ENCODE results near the gene ZDHHC17. TPM values are rescaled to one million over a fixed set of nuclear protein-coding genes. Genes with fewer than 3 reads are reported as not detected.

Gene ZDHHC17
- total RNA-seq, 1 donor from 2014 or later: 69.2 TPM

- peak overlapping the region; percentile 21 for H3K27ac Mint-ChIP-seq
- no peaks in the 10 kb centered on the region for H3K9me3 Mint-ChIP-seq (ENCODE audit: low read depth)
- DNase-seq (ENCODE audit: low spot score, unreplicated experiment): no peak
- peaks cover 13% of the 10 kb centered on the region for H3K36me3 Mint-ChIP-seq (ENCODE audit: insufficient read depth)
- H3K4me1 Mint-ChIP-seq (ENCODE audit: low read depth): peaks cover 23% of the 10 kb centered on the region
- no peak overlapping the region for H3K4me3 Mint-ChIP-seq (ENCODE audit: low read depth)
- no peaks in the 10 kb centered on the region for H3K27me3 Mint-ChIP-seq
- TF ChIP-seq CTCF (IDR thresholded peaks at IDR 0.05; ENCODE audit: unreplicated experiment): no peak
These were observed 110.7 kb downstream of the ZDHHC17 start for GRCh38 chr12:76874491-76875190.

- no peak for TF ChIP-seq CTCF (IDR thresholded peaks at IDR 0.05; ENCODE audit: unreplicated experiment)
- no peak for DNase-seq (ENCODE audit: low spot score, unreplicated experiment)
- no peak overlapping the region for H3K27ac Mint-ChIP-seq
- peaks cover 29% of the 10 kb centered on the region for H3K4me1 Mint-ChIP-seq (ENCODE audit: low read depth)
- peaks cover 6% of the 10 kb centered on the region for H3K36me3 Mint-ChIP-seq (ENCODE audit: insufficient read depth)
- H3K4me3 Mint-ChIP-seq (ENCODE audit: low read depth): peak overlapping the region; percentile 99
- H3K9me3 Mint-ChIP-seq (ENCODE audit: low read depth): no peaks in the 10 kb centered on the region
- no peaks in the 10 kb centered on the region for H3K27me3 Mint-ChIP-seq
These were observed 112.8 kb downstream of the ZDHHC17 start for GRCh38 chr12:76876696-76877229.

GRCh38 chr12:76878099-76878898 lies 114.4 kb downstream of the ZDHHC17 start:
- Mint-ChIP-seq H3K9me3 (ENCODE audit: low read depth) (no peaks in the 10 kb centered on the region), H3K4me3 (ENCODE audit: low read depth) (peak overlapping the region; percentile 99), H3K27ac (peak overlapping the region; percentile 98), H3K27me3 (no peaks in the 10 kb centered on the region), H3K36me3 (ENCODE audit: insufficient read depth) (peaks cover 4% of the 10 kb centered on the region), H3K4me1 (ENCODE audit: low read depth) (peaks cover 29% of the 10 kb centered on the region)
- peak; percentile 61 for TF ChIP-seq CTCF (IDR thresholded peaks at IDR 0.05; ENCODE audit: unreplicated experiment)
- DNase-seq (ENCODE audit: low spot score, unreplicated experiment): peak; percentile 48

- TF ChIP-seq CTCF (IDR thresholded peaks at IDR 0.05; ENCODE audit: unreplicated experiment): peak; percentile 42
- no peaks in the 10 kb centered on the region for H3K9me3 Mint-ChIP-seq (ENCODE audit: low read depth)
- H3K27ac Mint-ChIP-seq: peak within 1 kb of the TSS; percentile 98
- no peaks in the 10 kb centered on the region for H3K27me3 Mint-ChIP-seq
- H3K4me1 Mint-ChIP-seq (ENCODE audit: low read depth): peaks cover 29% of the 10 kb centered on the region
- peak; percentile 91 for DNase-seq (ENCODE audit: low spot score, unreplicated experiment)
- peak within 1 kb of the TSS; percentile 99 for H3K4me3 Mint-ChIP-seq (ENCODE audit: low read depth)
- H3K36me3 Mint-ChIP-seq (ENCODE audit: insufficient read depth): peaks cover 4% of the 10 kb centered on the region
These were observed 115.2 kb downstream of the ZDHHC17 start, which contains the start of gene CSRP2 for GRCh38 chr12:76878899-76879709. Gene CSRP2 (minus strand): TSS chr12:76879019. CDS start chr12:76866260, 12,759 bp downstream.

All from progenitor cell of endocrine pancreas (in vitro differentiated cells).